Umbilical cord (tissue), 2 donors: ENCODE data around the gene VIP. TPM values are rescaled to one million over a fixed set of nuclear protein-coding genes. Genes with fewer than 3 reads are reported as not detected.
A peak's percentile ranks its signal among the peaks of the same experiment; 100 is the strongest.
"Not testable (repeated sequence)": the region's sequence is repeated elsewhere in the genome, so short reads cannot be mapped to it uniquely, and the experiment has no call there.

Source experiments
- DNase-seq: peaks from one replicate; pipeline ENCODE4 v3.0.0-alpha.2; 2015; ENCODE audit warnings: low spot score
- total RNA-seq: library from RNA; depleted of rRNA; stranded (reverse); fragments of >200 nt; gene quantifications from one replicate; pipeline ENCODE4 v1.2.3, GENCODE V29; 2014; ENCODE audit warnings: low replicate concordance; ENCODE audit not compliant: insufficient read depth

VIP gene
- 5.3 TPM for total RNA-seq

DNA sequence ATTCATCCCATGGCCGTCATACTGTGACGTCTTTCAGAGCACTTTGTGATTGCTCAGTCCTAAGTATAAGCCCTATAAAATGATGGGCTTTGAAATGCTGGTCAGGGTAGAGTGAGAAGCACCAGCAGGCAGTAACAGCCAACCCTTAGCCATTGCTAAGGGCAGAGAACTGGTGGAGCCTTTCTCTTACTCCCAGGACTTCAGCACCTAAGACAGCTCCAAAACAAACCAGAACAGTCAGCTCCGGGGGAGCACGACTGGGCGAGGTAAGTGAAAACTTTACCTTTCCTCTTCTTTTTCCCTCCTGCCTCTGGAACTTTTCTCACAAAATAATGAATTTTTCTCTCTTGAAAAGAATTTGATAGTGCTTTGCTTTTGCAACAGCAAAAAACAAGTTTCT lies at the start of gene VIP:
Gene VIP (plus strand): TSS at position 104 of the 400 bp plus-strand sequence. CDS start 1,381 bp downstream, outside the sequence.
- DNase-seq, result peak; percentile 23

DNA sequence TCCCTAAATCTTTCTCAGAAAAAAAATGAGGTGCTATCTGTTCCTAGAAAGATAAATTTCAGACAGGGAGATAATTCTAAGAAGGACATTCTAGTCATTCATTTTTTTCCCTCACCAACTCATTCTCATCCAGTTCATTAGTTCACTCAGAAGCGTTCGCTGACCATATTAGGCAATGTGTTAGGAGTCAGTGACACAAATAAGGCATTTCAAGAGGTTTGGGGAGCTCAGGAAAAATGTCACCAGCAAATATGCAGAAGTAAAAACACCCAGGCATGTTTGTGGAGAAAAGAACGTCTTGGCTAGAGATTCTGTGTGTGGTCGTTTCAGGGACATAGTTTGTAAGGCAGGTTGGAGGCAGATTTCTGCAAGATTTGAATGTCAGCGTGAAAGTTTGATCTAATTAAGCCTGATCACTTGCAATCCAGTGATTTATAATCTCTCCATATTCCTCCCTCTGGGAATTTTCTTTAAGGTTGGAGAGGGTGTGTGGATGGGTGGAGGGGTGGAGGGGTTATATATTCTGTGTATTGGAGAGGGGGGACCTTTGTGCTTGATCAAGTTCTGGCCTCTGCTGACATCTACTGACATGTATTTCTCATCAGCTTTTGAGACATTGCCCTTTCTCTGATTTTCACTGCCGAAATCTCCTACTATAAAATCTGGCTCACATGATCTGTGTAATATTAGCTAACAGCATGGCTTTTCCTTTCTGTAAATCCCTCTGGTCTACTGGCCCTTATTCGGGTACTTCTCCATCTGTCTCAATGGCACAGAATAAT lies 49.3 kb upstream of the VIP start:
- DNase-seq, result peak; percentile 11

DNA sequence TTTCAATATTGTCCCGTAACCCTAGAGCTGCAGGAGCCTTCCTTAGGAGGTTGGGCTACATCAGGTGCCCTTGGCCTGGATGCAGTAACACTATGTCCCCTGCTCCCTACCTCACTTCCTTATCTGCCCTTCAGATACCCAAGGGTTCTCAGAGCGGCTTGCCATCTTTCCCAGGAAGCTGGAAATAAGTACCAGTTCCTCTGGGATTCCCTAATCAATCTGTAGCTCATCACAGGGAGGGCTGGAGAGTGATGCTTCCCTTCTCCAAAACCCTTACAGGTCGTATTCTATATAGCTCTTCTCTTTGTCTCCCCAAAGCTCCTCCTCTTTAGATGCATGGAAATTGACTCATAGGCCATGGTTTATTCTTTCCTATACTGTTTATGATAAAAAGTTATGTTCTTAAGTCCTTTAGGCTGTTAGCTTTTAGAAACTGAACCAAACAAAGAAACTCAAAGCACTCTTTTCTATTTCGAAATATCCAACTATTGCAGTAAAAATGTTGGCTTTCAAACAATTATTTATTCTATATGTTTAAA lies 48.7 kb upstream of the VIP start:
- DNase-seq, result no peak

GRCh38 chr6:152703750-152704149 lies 46.8 kb upstream of the VIP start:
- DNase-seq, result not testable (repeated sequence)

DNA sequence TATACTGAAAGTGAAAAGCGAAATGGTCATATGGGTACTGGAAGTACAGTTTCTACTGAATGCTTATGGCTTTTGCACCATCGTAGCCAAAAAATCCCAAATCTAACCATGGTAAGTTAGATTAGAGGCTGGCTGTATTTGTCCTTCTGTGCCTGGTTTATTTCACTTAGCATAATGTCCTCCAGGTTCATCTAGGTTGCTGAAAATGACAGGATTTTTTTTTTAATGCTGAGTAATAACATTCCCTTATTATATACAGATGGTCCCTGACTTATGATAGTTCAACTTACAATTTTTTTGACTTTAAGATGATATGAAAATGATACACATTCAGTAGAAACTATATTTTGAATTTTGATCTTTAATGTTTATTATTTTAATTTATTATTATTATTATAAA lies 45.3 kb upstream of the VIP start:
- DNase-seq, result no peak

DNA sequence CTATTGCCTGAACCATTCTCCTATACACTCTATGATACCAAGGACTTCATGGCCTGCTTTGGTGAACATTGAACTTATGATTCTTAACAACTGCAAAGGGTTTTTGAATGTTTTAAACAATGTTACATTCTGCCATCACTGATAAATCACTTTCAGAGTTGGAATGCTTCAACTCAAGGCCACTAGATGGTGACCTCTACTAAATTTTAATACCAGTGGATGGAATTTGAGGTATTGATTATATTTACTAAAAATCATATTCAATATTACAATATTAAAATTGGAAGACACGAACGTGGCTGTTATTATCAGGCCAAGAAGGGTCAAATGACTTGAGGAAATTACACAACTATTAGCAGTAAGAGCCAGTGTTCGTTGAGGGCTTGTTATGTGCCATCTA lies 34.3 kb upstream of the VIP start:
- no peak for DNase-seq

DNA sequence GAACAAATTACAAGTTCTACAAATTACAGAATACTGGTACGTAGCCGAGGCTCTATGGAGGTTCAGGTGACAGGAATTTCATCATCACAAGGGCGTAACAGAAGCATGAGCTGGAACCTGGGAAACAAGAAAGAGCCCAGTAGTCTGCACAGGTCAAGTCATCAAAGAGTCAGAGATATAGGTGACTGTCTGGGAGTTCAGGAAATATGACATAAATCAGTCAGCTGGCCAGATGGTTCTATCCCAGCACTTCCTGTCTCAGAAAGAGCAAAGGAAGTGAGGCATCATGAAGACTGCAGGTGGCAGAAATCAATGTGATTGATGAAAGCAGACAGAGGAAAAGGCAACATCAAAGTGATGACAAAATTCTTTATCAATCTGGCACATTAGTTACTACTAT lies 29.6 kb upstream of the VIP start:
- DNase-seq, result no peak

DNA sequence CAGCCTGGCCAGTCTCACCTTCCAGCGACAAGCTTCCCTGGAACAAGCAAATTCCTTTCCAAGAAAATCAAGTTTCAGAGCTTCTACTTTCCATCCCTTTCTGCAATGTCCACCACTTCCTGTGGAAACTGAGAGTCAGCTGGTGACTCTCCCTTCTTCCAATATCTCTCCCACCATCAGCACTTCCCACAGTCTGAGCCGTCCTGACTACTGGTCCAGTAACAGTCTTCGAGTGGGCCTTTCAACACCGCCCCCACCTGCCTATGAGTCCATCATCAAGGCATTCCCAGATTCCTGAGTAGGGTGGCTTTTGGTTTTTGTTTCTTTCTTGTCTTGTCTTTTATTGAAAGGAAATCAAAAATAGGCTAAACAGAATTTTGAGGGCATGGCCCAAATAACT lies 28.6 kb upstream of the VIP start:
- DNase-seq, result no peak

GRCh38 chr6:152723398-152723797 lies 27.2 kb upstream of the VIP start:
- no peak for DNase-seq

DNA sequence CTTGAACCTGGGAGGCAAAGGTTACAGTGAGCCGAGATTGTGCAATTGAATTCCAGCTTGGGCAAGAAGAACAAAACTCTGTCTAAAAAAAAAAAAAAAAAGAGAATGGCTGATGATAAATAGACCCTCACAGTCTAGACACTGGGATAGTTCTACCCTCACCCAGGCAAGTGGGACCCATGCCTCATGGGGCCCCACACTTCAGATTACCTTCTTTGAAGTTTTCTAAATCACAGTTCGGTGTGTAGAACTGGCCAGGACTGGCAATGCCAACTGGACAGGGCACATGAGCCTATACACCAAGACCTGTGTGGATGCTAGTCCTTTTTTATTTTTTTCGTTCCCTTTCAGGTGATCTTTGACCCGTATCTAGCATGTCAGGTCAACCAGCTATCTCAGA lies 24.3 kb upstream of the VIP start:
- DNase-seq, result no peak

DNA sequence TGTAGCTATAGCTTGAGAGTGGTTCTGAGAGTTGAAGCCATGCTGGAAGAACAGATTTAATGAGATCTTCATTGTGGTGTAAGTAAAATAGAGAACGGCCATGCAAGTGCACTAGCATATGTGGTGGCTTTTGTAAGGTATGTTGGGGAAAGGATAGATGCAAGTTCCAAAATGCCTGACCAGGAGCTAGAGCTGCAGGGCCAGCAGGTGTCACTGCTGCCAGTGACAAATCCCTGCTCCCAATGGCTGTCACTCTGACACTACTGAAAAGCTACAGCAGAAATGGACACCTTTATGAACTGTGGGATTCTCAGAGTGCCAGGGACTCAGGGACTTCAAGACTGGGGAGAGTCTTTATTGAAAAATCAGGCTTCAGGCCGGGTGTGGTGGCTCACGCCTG lies 23.1 kb upstream of the VIP start:
- DNase-seq, result no peak

GRCh38 chr6:152734630-152735029 lies 16.0 kb upstream of the VIP start:
- DNase-seq, result no peak

GRCh38 chr6:152736687-152737273 lies 13.8 kb upstream of the VIP start:
- no peak for DNase-seq

DNA sequence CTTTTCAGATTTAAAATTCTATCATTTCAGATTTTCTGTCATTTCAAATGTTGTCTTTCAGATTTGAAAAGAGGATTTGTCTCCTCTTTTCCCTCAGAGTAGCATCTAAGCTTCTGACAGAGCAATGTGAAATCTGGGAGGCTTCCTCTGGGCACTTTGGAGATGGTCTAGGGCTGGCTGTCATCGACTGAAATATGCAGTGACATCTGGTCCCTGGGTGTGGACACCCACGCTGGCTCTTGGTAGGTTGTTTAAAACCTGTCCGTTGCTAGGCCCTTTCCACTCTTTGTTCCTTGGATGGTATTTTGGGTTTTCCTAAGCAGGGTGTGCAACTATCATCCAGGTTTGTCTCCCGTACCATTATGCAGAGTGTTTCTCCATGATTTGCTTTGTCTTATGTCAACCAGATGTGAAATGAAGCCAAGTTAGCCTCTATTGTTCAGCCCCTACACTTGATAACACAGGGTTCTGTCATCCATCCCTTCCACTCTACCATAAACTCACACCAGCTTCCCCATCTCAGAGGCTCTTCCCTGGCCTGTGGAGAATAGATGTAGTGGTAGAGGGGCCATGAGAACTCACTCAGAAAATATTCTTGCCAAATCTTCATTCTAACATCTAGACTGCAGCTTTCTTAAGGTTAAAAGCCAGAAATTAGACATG lies 5.0 kb upstream of the VIP start:
- DNase-seq, result no peak

- no peak for DNase-seq
Observed at GRCh38 chr6:152746172-152746553, 4.4 kb upstream of the VIP start.

- no peak for DNase-seq
Observed at GRCh38 chr6:152748843-152749242, 1.8 kb upstream of the VIP start.

GRCh38 chr6:152749336-152749735 lies 1.3 kb upstream of the VIP start:
- no peak for DNase-seq

- no peak for DNase-seq
Observed at GRCh38 chr6:152765331-152765730, 14.7 kb downstream of the VIP start.

DNA sequence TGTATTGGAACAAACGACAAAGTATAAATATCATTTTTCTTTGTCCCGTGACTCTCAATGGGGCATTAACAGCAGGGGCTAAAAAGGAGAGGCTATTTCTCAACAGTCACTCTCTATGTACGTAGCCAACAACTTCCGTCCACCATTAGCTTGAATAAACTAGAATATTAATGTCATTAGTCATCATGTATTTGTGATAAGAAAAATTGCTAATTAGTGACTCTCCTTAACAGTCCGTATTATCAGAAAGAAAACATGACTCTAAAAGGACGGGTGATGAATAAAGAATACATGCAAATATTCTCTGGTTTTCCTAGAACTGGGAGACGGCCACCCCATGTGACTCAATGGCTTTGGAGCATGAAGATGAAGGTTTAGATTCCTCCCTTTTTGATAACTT lies 18.6 kb downstream of the VIP start:
- no peak for DNase-seq

DNA sequence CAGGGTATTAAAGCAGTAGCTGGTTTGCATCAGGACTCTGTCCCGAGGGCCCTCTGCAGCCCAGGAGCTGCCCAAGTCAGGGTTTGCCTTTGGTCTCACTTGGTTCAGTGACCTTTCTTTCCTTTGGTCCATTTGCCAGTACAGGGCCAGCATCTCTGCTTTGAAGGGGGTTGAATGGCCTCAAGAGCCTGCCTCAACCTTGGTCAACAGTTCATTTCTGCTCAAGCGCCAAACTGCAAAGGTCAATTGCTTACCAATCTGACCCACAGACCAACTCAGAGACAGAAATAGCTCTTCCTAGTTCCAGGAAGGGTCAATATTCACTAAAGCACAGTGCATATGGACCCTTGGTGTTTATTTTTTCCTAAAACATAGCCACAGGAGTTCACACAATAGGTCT lies 19.4 kb downstream of the VIP start:
- no peak for DNase-seq

- no peak for DNase-seq
Observed at GRCh38 chr6:152771061-152771687, 20.6 kb downstream of the VIP start.

- no peak for DNase-seq
Observed at GRCh38 chr6:152775428-152775827, 24.8 kb downstream of the VIP start.
